Esophagus muscularis mucosa (tissue), 4 donors: ENCODE data around the gene ADAMTS2. TPM values are rescaled to one million over a fixed set of nuclear protein-coding genes. Genes with fewer than 3 reads are reported as not detected.

Experiments
- DNase-seq: peaks from one replicate; pipeline ENCODE4 v3.0.0-alpha.2; 2017; ENCODE audit errors: extremely low spot score
- H3K27ac ChIP-seq, 4 donors: fragments of 200-600 bp; sonication (generic); replicated peaks in 1 of 4; 1 replicate in 3 of 4; 2 replicates in 1 of 4; pipeline ENCODE4 v1.5.1; 2016 to 2019; ENCODE audit warnings: mild to moderate bottlenecking in 1 of 4
- H3K27me3 ChIP-seq, 4 donors: fragments of 200-600 bp; sonication (generic); one replicate each; pipeline versions ENCODE4 v1.5.1 to v1.6.0; 2016 to 2019
- H3K36me3 ChIP-seq, 4 donors: fragments of 200-600 bp; sonication (generic); one replicate each; pipeline ENCODE4 v1.5.1; 2016 to 2019
- H3K4me1 ChIP-seq, 4 donors: fragments of 200-600 bp; sonication (generic); one replicate each; pipeline ENCODE4 v1.5.1; 2016 to 2019
- H3K4me3 ChIP-seq, 4 donors: fragments of 200-600 bp; sonication (generic); 1 replicate in 2 of 4; 2 replicates in 2 of 4; pipeline ENCODE4 v1.5.1; 2016 to 2019; ENCODE audit warnings: mild to moderate bottlenecking in 4 of 4, moderate library complexity in 1 of 4
- H3K9me3 ChIP-seq, 4 donors: fragments of 200-600 bp; sonication (generic); 1 replicate in 3 of 4; 2 replicates in 1 of 4; pipeline ENCODE4 v1.5.1; 2016 to 2019
- CTCF ChIP-seq, 3 experiments: fragments of 200-600 bp in 2 of 3; fragments of 450-650 bp in 1 of 3; sonication (generic) in 2 of 3; IDR thresholded peaks; one replicate each; pipeline ENCODE4 v1.5.1; 2017 to 2019; ENCODE audit warnings: antibody characterized with exemption in 3 of 3, mild to moderate bottlenecking in 2 of 3, moderate library complexity in 1 of 3
- EP300 ChIP-seq: sonication (generic); formaldehyde crosslinking; IDR thresholded peaks from one replicate; pipeline ENCODE4 v1.6.1; 2017; ENCODE audit warnings: antibody characterized with exemption
- POLR2A ChIP-seq: fragments of 450-650 bp; IDR thresholded peaks from one replicate; pipeline ENCODE4 v1.6.1; 2017; ENCODE audit warnings: antibody characterized with exemption, moderate library complexity, mild to moderate bottlenecking, low read depth
- POLR2AphosphoS5 ChIP-seq, 2 donors: sonication (generic); formaldehyde crosslinking; IDR thresholded peaks; one replicate each; pipeline ENCODE4 v1.6.1; 2017; ENCODE audit warnings: antibody characterized with exemption in 2 of 2
- WGBS: methylation state at CpG from one replicate; pipeline ENCODE4 v1.1.5; 2018; 5-methylcytosine and 5-hydroxymethylcytosine counted together
- intact Hi-C: fragments of 100-400 bp; cut with DNase I; formaldehyde crosslinking; loops from one replicate; pipeline ENCODE4 v1.15.1; 2023
- total RNA-seq, 4 donors: library from RNA; depleted of rRNA; stranded (reverse); fragments of >200 nt; gene quantifications; one replicate each; pipeline versions ENCODE4 v1.1.0 to v1.2.1, GENCODE V29; 2016

Gene ADAMTS2
- total RNA-seq, 4 donors from 2014 or later, result 17.8 to 31.8 (median 21.4) TPM

GRCh38 chr5:179307931-179308471 lies 37.3 kb downstream of the ADAMTS2 start:
- Histone ChIP-seq H3K27me3 (no peaks in the 10 kb centered on the region), H3K4me3 (no peak overlapping the region), H3K9me3 (peaks cover 0 to 35% (median 9%) of the 10 kb centered on the region in 4 donors), H3K36me3 (no peaks in the 10 kb centered on the region), H3K4me1 (no peaks in the 10 kb centered on the region), H3K27ac (no peak overlapping the region)
- WGBS, result 86% methylated on average over 18 of the region's 24 CpGs
- intact Hi-C loops, result no loop called here
- no peak for DNase-seq
- TF ChIP-seq EP300 (no peak), CTCF (IDR thresholded peaks at IDR 0.05) (no peak), POLR2AphosphoS5 (IDR thresholded peaks at IDR 0.05) (no peak)

- H3K27ac ChIP-seq, result no peak overlapping the region
- H3K9me3 ChIP-seq, result peaks cover 0 to 30% (median 9%) of the 10 kb centered on the region in 4 donors
- no peak for DNase-seq
- no peaks in the 10 kb centered on the region for H3K27me3 ChIP-seq
- no peak overlapping the region for H3K4me3 ChIP-seq
- H3K4me1 ChIP-seq, result no peaks in the 10 kb centered on the region
- no peaks in the 10 kb centered on the region for H3K36me3 ChIP-seq
- WGBS, result 97% methylated on average over 5 of the region's 29 CpGs
- TF ChIP-seq POLR2AphosphoS5 (IDR thresholded peaks at IDR 0.05) (no peak), CTCF (IDR thresholded peaks at IDR 0.05) (no peak), POLR2A (no peak), EP300 (no peak)
- intact Hi-C loops, result no loop called here
Observed at GRCh38 chr5:179307013-179307800, 38.1 kb downstream of the ADAMTS2 start.

- WGBS, result 84% methylated on average over 4 of the region's 7 CpGs
- intact Hi-C loops, result no loop called here
- Histone ChIP-seq H3K36me3 (no peaks in the 10 kb centered on the region), H3K27ac (no peak overlapping the region), H3K27me3 (no peaks in the 10 kb centered on the region), H3K4me1 (peaks cover 0 to 5% (median 1%) of the 10 kb centered on the region in 4 donors), H3K4me3 (no peak overlapping the region), H3K9me3 (peaks cover 0 to 30% (median 9%) of the 10 kb centered on the region in 4 donors)
- TF ChIP-seq POLR2AphosphoS5 (IDR thresholded peaks at IDR 0.05), result no peak
- no peak for TF ChIP-seq POLR2A
- no peak for TF ChIP-seq EP300
- TF ChIP-seq CTCF (IDR thresholded peaks at IDR 0.05), result no peak
- DNase-seq, result no peak
Observed at GRCh38 chr5:179306191-179307012, 38.9 kb downstream of the ADAMTS2 start.

- peaks cover 0 to 13% (median 9%) of the 10 kb centered on the region in 4 donors for H3K4me1 ChIP-seq
- no peak overlapping the region for H3K4me3 ChIP-seq
- no peak for TF ChIP-seq EP300
- TF ChIP-seq CTCF (IDR thresholded peaks at IDR 0.05), result no peak
- no peak for TF ChIP-seq POLR2A
- TF ChIP-seq POLR2AphosphoS5 (IDR thresholded peaks at IDR 0.05), result no peak
- no peak overlapping the region for H3K27ac ChIP-seq
- intact Hi-C loops, result no loop called here
- H3K27me3 ChIP-seq, result no peaks in the 10 kb centered on the region
- 79% methylated on average over 1 of the region's 1 CpG for WGBS
- peaks cover 0 to 30% (median 9%) of the 10 kb centered on the region in 4 donors for H3K9me3 ChIP-seq
- no peaks in the 10 kb centered on the region for H3K36me3 ChIP-seq
- DNase-seq, result no peak
Observed at GRCh38 chr5:179304871-179305270, 40.4 kb downstream of the ADAMTS2 start.
